ENCODE measurements around the gene MRPL32.

- TF ChIP-seq CTCF (conservative IDR thresholded peaks at IDR 0.05; ENCODE audit: low read length) (no peak), EZH2phosphoT487 (IDR thresholded peaks at IDR 0.05; ENCODE audit: borderline replicate concordance, low read depth, low read length) (no peak)
Measured at GRCh38 chr7:42959549-42959948, 27.4 kb downstream of the MRPL32 start.
